ENCODE measurements around the gene KLK10.

GRCh38 chr19:51060973-51061372 lies 41.5 kb upstream of the KLK10 start:
- TF ChIP-seq POLR2AphosphoS5 (IDR thresholded peaks at IDR 0.05; ENCODE audit: low read depth, low read length) (no peak), POLR2A (IDR thresholded peaks at IDR 0.05; ENCODE audit: low read depth, low read length) (no peak)
